Gastroesophageal sphincter (tissue), 3 donors: Measurements from ENCODE around the gene CEMIP.

Source experiments
- CTCF ChIP-seq, 4 experiments: fragments of 200-600 bp in 2 of 4; fragments of 450-650 bp in 2 of 4; sonication (generic) in 1 of 4; IDR thresholded peaks; one replicate each; pipeline ENCODE4 v1.5.1; 2017 to 2019; ENCODE audit warnings: antibody characterized with exemption in 4 of 4, mild to moderate bottlenecking in 2 of 4, moderate library complexity in 2 of 4
- POLR2AphosphoS5 ChIP-seq: sonication (generic); formaldehyde crosslinking; IDR thresholded peaks from one replicate; pipeline ENCODE4 v1.6.1; 2017; ENCODE audit warnings: antibody characterized with exemption

- no peak for TF ChIP-seq CTCF (IDR thresholded peaks at IDR 0.05)
- no peak for TF ChIP-seq POLR2AphosphoS5
Measured at GRCh38 chr15:80832686-80833085, 53.5 kb downstream of the CEMIP start.
